Bronchial epithelial cell (primary cell): ENCODE results near the gene CACNA1C. TPM values are rescaled to one million over a fixed set of nuclear protein-coding genes. Genes with fewer than 3 reads are reported as not detected.

Experiments
- DNase-seq: peaks from one replicate; pipeline ENCODE4 v3.0.0-alpha.2; 2010; ENCODE audit warnings: low read depth
- FAIRE-seq: peaks from 2 replicates; lab custom pipeline; 2011; peaks lifted over from hg19 to GRCh38; lab: Jason Lieb, UNC
- H3K27me3 ChIP-seq: 2 replicates; pipeline ENCODE4 v1.5.1; 2011; ENCODE audit warnings: low read length; ENCODE audit not compliant: control insufficient read depth, insufficient read depth
- H3K36me3 ChIP-seq: 2 replicates; pipeline ENCODE4 v1.5.1; 2011; ENCODE audit warnings: low read length; ENCODE audit not compliant: control insufficient read depth, insufficient read depth
- H3K4me3 ChIP-seq: 2 replicates; pipeline ENCODE4 v1.5.1; 2011; ENCODE audit warnings: mild to moderate bottlenecking, low read depth, low read length, control low read depth
- CTCF ChIP-seq: IDR thresholded peaks from 2 replicates; pipeline ENCODE4 v1.5.1; 2011; ENCODE audit warnings: mild to moderate bottlenecking, moderate library complexity, low read length, control low read depth, inconsistent platforms; ENCODE audit not compliant: insufficient read depth, severe bottlenecking
- total RNA-seq: library from RNA; depleted of rRNA; stranded (reverse); fragments of >200 nt; gene quantifications from 2 replicates; pipeline ENCODE4 v1.2.1, GENCODE V29; 2014

The CACNA1C gene
- total RNA-seq, 1 donor from 2014 or later = not detected

GRCh38 chr12:2336409-2336829, 283.6 kb downstream of the CACNA1C start:
- FAIRE-seq = no peak
- DNase-seq = peak; percentile 82

GRCh38 chr12:2337031-2338010, 284.5 kb downstream of the CACNA1C start:
- no peaks in the 10 kb centered on the region for H3K36me3 ChIP-seq
- DNase-seq (no peak), FAIRE-seq (no peak)
- H3K4me3 ChIP-seq = no peak overlapping the region
- no peaks in the 10 kb centered on the region for H3K27me3 ChIP-seq
- no peak for TF ChIP-seq CTCF

More at GRCh38 chr12:2336409-2336829, 283.6 kb downstream of the CACNA1C start:
- TF ChIP-seq CTCF = no peak
- no peaks in the 10 kb centered on the region for H3K27me3 ChIP-seq
- no peak overlapping the region for H3K4me3 ChIP-seq
- H3K36me3 ChIP-seq = no peaks in the 10 kb centered on the region

DNA sequence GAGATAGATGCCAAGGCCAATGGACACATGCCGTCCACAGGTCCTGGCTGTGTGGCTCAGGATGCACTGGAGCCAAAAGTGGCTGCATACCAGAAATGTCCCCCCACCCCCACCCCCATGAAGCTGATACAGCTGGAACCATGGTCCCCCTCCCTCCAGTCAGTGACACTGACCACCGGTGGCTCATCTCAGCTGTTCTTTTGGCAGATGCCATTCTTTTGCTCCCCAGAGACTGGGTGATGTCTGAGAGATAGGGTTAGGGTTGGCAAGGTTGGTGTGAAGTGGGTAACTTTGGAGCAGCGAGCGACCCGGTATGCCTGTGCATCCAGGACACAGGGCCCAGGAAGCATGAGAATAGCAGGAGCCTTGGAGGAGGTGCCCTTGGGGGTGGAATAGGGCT, 285.6 kb downstream of the CACNA1C start:
- no peak for FAIRE-seq
- Histone ChIP-seq H3K4me3 (no peak overlapping the region), H3K27me3 (no peaks in the 10 kb centered on the region), H3K36me3 (no peaks in the 10 kb centered on the region)
- DNase-seq = no peak
- no peak for TF ChIP-seq CTCF

GRCh38 chr12:2338991-2339431, 286.2 kb downstream of the CACNA1C start:
- Histone ChIP-seq H3K36me3 (no peaks in the 10 kb centered on the region), H3K4me3 (no peak overlapping the region), H3K27me3 (no peaks in the 10 kb centered on the region)
- TF ChIP-seq CTCF = no peak
- DNase-seq = peak; percentile 43
- FAIRE-seq = no peak

DNA sequence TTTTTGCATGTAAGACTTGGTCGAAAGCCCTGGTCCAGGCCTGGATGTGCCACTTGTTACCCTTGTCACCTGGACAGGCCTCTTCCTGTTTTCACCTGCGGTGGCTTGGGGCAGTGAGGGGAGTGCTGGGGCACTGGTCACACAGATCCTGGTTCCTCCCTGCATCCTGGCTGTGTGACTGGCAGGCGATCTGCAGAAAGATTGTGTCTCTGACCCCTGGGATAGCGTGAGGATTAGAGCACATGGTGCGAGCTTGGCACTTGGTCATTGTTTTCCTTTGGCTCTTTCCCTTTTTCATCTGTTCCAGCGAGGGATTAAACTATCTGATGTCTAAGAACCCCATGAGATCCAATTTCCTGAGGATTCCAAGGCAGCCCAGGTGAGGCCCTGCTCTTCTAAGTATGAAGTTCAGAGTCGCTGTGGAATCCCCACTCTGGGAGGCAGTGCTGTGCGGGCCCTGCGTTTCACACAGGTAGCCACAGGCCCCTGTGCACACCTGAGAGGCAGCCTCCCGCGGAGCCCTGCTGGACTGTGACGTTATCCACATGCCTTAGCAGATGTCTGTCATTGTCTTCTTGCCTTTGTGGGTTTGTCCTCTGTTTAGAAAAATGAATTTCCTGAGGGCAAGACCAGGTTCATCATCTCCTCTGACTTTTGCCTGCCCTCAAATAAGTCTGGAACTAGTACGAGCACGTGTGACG, 288.4 kb downstream of the CACNA1C start:
- no peak for TF ChIP-seq CTCF
- DNase-seq (no peak), FAIRE-seq (peak; percentile 52)
- Histone ChIP-seq H3K4me3 (no peak overlapping the region), H3K27me3 (no peaks in the 10 kb centered on the region), H3K36me3 (no peaks in the 10 kb centered on the region)
